GM10248 (cell line): ENCODE results near the gene PRADC1.

Source experiments
- CTCF ChIA-PET: fragments of 300-600 bp; sonication (Branson Sonifier 250); formaldehyde crosslinking; extraction: SDS; loops from one replicate; lab custom pipeline; 2021; ENCODE audit warnings: antibody characterized with exemption; lab: Yijun Ruan, JAX
- POLR2A ChIA-PET: fragments of 350-650 bp; sonication (Branson Sonifier 250); formaldehyde crosslinking; extraction: SDS; loops from one replicate; lab custom pipeline; 2020; ENCODE audit warnings: antibody characterized with exemption; lab: Yijun Ruan, JAX
- DNase-seq: peaks from one replicate; pipeline ENCODE4 v3.0.0; 2012; ENCODE audit errors: extremely low spot score
- TF ChIP-seq, protein P1 (sequence below): IDR thresholded peaks from 2 replicates; pipeline ENCODE4 v1.5.1; 2012; ENCODE audit warnings: mild to moderate bottlenecking, low read depth; ENCODE audit errors: extremely low read depth, missing control alignments, control extremely low read depth

PRADC1 gene

DNA sequence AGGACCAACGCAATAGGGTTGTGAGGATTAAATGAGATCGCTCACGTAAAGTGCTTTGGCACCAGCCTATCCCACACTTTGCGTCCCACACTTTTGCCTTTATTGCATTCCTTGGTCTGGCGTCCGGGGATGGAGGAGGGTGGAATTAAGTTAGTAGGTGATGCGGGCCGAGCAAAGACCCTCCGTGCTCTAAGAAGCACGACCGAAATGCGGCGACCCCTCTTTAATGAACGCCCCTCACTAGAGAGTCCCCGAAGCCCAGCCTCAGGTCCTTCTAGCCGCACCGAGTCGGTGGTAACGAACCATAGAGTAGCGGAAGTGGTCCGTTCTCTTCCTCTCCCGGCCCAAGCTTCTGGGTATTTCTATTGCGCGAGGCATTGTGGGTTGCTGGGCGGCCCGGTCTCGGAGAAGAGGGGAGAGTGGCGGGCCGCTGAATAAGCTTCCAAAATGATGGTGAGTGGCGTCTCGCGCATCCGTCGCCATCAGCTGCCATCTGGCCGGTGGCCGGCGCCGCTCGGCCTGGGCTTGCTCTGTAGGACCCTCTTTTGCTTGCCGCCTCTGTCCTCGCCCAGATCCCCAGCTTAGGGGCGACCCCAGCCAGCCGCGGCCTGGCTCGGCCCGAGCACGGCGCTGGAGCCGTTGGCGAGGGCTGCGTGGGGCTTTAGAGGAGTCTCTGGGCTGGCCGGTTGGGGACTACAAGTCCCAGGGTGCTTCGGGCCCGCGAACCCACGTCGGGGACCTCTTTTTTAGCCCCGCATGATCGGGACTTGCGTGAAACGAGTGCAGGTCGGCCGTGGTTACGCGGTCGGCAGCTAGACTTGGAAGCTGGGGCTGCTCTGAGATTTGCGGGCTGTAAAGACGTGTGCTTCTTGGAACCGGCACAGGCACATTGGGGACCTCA is 1.1 kb upstream of the PRADC1 start, which contains the start of gene CCT7:
Gene CCT7, plus strand, starts transcription at position 377 of the 901 bp plus-strand sequence. Its CDS starts 71 bp downstream, at position 448.
- TF ChIP-seq, protein P1, sequence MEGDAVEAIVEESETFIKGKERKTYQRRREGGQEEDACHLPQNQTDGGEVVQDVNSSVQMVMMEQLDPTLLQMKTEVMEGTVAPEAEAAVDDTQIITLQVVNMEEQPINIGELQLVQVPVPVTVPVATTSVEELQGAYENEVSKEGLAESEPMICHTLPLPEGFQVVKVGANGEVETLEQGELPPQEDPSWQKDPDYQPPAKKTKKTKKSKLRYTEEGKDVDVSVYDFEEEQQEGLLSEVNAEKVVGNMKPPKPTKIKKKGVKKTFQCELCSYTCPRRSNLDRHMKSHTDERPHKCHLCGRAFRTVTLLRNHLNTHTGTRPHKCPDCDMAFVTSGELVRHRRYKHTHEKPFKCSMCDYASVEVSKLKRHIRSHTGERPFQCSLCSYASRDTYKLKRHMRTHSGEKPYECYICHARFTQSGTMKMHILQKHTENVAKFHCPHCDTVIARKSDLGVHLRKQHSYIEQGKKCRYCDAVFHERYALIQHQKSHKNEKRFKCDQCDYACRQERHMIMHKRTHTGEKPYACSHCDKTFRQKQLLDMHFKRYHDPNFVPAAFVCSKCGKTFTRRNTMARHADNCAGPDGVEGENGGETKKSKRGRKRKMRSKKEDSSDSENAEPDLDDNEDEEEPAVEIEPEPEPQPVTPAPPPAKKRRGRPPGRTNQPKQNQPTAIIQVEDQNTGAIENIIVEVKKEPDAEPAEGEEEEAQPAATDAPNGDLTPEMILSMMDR: no peak
- peak; percentile 91 for DNase-seq
- ChIA-PET POLR2A (interaction anchor here (0.6 to 3.5 kb wide), 8 partner anchors 10 to 503 kb away, joined by 3 to 18 read pairs (median 4); partner anchors contain the start of genes ALMS1, SFXN5 and TPRKB), CTCF (interaction anchor here (1.0 to 9.5 kb wide), 8 partner anchors 10 to 57 kb away, joined by 3 to 70 read pairs (median 6); partner anchors contain the start of gene SMYD5)

DNA sequence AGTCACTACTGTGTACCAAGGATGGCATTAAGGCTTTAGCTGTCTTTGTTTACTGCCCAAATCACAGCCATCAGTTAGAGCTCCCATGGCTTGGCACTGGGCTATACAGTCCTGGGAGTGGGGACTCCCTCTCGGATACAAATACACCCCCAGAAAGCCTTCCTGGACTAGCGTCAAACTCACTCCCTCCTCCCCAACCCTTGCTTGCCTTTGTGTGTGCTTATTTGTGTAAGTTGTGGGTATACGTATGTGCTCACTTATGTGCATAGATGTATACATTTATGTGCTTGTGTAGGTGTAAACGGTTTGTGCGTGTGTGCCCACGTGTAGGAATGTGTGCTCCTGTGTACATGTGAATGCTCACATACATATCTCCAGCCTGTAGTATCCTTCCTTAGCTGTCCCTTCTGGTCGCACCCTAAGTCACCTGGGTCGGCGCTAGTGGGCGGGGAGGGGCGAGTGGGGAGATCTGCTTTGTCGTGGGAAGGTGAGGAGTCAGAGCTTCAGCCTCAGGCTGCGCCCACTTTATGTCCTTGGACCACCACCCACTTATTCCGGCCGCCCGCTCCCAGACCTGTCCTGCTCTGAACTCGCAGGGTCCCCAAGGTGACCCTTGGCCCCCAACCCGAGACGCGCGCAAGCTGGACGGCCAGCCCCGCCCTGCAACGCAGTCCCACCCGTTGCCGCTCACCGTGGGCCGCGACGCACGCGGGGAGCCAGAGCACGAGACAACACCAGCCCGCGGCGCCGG is 461 bp downstream of the PRADC1 start:
- ChIA-PET CTCF (interaction anchor here (1.1 to 9.5 kb wide), 10 partner anchors 11 to 58 kb away, joined by 3 to 70 read pairs (median 6); partner anchors contain the start of gene SMYD5), POLR2A (interaction anchor here (0.5 to 3.5 kb wide), 6 partner anchors 8 to 896 kb away, joined by 3 to 18 read pairs (median 4); no protein-coding TSS in a partner anchor)
- TF ChIP-seq, protein P1: no peak
- no peak for DNase-seq

DNA sequence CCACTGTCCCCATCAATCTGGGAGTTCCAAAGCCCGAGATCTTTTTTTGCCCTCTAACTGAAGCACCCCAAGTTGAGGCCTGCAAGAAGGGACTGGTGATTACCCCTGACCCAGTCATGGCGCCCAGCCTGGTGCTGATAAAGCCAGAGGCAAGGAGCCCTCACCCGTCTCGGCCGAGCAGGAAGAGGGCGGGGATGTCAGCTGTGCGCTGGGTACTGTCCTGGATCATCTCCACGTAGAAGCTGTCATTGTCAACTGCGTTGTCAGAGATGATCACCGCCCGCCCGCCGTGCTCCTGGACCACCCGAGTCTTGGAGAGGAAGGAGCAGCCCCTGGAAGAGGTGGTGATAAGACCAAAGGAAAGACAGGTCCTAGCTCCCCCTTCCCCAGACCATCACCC is 4.4 kb downstream of the PRADC1 start:
- CTCF ChIA-PET: interaction anchor here (1.1 to 9.5 kb wide), 4 partner anchors 9 to 51 kb away, joined by 3 to 70 read pairs (median 19); partner anchors contain the start of gene SMYD5
- no peak for DNase-seq
- TF ChIP-seq, protein P1: no peak
- POLR2A ChIA-PET: no interaction called here

DNA sequence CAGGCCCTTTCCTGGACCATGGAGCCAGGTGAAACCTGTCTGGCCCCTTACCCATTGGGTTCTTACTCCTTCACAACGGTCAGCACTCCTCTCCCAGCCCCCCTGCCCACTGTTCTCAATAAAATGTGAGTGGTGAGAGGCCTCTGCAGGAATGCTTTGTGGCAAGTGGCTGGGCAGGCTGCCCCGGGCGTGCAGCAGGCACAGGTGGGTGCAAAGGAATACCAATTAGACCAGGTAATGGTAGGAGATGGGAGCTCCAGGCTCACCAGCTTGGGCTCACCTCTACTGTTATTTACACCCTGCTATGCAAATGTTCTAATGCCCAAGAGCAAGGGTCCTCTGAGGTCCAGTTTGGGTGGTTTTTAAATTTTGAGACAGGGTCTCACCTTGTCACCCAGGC is 6.0 kb downstream of the PRADC1 start:
- DNase-seq: no peak
- ChIA-PET POLR2A (no interaction called here), CTCF (interaction anchor here (0.7 to 9.5 kb wide), 4 partner anchors 8 to 334 kb away, joined by 3 to 70 read pairs (median 18); partner anchors contain the start of gene SMYD5)
- TF ChIP-seq, protein P1: no peak

DNA sequence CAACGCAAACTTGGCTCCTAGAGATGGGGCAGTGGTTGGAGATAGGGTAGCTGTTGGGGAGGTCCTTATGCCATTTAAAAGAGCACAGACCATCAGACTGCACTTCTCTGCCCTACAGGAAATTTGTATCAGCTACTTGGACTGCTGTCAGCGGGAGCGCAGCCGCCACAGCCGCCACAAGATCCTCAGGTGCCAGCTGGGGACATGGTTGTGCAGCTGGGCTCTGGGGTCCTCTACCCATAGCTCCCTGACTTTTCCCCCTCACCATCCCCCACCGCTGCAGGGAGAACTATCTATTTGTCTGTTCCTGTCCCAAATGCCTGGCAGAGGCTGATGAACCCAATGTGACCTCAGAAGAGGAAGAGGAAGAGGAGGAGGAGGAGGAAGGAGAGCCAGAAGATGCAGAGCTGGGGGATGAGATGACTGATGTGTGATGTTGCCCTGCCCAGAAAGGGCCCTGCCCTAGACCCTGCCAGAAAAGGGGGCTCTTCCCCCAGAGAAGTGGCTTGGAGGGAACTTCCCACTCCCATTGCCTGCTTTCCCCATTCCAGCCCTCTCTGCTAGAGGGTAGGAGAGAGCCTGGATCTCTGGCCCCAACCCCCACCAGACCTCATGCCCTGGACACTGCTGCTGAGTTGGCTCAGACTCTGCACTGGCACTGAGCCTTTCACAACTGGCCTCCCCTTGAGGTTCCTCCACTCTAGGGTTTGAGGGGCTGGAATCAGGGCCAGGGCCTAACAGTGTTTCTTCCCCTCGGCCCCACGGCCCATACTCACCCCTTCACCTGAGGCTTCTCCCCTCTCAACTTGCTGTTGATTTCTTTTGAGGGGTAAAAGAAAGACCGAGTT is 7.3 kb downstream of the PRADC1 start:
- no peak for DNase-seq
- ChIA-PET POLR2A (interaction anchor here (2.9 kb wide), 1 partner anchor 9 kb away, joined by 18 read pairs; the partner anchor contains the start of genes CCT7 and PRADC1), CTCF (interaction anchor here (1.1 to 4.0 kb wide), 2 partner anchors 13 to 18 kb away, joined by 3 to 25 read pairs; no protein-coding TSS in a partner anchor)
- TF ChIP-seq, protein P1: no peak
